Kidney epithelial cell (primary cell): ENCODE data around the gene HLA-DOA. TPM values are rescaled to one million over a fixed set of nuclear protein-coding genes. Genes with fewer than 3 reads are reported as not detected.
A peak's percentile ranks its signal among the peaks of the same experiment; 100 is the strongest.

Source experiments
- DNase-seq: peaks from one replicate; pipeline ENCODE4 v3.0.0-alpha.2; 2010; ENCODE audit warnings: low read depth
- H3K27me3 ChIP-seq: 2 replicates; pipeline ENCODE4 v1.6.0; 2011; ENCODE audit warnings: low read length; ENCODE audit not compliant: control insufficient read depth, insufficient read depth
- H3K36me3 ChIP-seq: 2 replicates; pipeline ENCODE4 v1.5.1; 2011; ENCODE audit warnings: low read length; ENCODE audit not compliant: control insufficient read depth, insufficient read depth
- H3K4me3 ChIP-seq: 2 replicates; pipeline ENCODE4 v1.5.1; 2011; ENCODE audit warnings: low read depth, mild to moderate bottlenecking, control low read depth, low read length
- total RNA-seq: library from RNA; depleted of rRNA; stranded (reverse); fragments of >200 nt; gene quantifications from 2 replicates; pipeline ENCODE4 v1.2.3, GENCODE V29; 2015
- TF ChIP-seq, protein P1 (sequence below): IDR thresholded peaks from 2 replicates; pipeline ENCODE4 v1.5.1; 2011; ENCODE audit warnings: mild to moderate bottlenecking, moderate library complexity, low read length, control low read depth, inconsistent platforms; ENCODE audit not compliant: insufficient read depth, poor library complexity, severe bottlenecking

Gene HLA-DOA
- total RNA-seq, 1 donor from 2014 or later, result 0.71 TPM

DNA sequence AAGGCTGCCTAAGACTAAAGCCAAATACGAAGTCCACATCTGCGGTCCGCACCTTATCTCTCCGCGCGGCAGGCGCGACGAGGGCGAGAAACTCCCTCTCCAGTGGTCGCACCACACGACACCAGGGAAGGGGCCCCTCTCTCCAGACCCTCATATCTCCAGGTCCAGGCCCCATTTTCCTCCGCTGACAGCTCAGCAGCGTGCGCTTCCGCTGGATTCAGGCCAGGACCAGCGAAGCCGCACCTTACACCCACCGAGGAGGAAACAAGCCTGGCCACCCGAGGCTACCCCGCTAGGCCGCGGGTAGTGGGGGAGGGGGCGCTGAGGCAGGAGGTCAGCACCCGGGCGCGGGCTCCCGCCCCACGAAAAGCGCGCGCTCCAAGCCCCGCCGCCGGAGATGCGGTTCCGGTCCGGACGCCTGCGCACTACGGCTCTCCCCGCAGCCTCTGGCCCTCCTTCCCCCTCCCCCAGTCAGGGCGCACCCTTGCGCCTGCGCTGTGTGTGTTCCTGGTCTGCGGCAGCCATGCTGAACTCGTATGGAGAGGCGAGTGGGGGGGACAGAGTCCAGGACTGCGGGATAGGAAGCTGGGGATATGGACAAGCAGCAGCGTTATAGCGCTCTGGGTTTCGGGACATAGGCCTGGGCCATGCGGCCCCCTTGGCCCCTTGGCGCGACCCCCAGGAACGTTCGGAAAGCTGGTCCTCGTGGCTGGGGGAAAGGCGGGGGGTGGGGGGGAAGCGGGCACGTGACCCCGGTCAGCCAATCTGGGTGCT is 41.1 kb downstream of the HLA-DOA start, which contains the start of gene BRD2:
TSS of gene BRD2 (plus strand) at position 502 of the 774 bp plus-strand sequence. CDS start 4,305 bp downstream, outside the sequence.
- no peaks in the 10 kb centered on the region for H3K27me3 ChIP-seq
- peaks cover 5% of the 10 kb centered on the region for H3K36me3 ChIP-seq
- peak within 1 kb of the TSS; percentile 64 for H3K4me3 ChIP-seq
- TF ChIP-seq, protein P1, sequence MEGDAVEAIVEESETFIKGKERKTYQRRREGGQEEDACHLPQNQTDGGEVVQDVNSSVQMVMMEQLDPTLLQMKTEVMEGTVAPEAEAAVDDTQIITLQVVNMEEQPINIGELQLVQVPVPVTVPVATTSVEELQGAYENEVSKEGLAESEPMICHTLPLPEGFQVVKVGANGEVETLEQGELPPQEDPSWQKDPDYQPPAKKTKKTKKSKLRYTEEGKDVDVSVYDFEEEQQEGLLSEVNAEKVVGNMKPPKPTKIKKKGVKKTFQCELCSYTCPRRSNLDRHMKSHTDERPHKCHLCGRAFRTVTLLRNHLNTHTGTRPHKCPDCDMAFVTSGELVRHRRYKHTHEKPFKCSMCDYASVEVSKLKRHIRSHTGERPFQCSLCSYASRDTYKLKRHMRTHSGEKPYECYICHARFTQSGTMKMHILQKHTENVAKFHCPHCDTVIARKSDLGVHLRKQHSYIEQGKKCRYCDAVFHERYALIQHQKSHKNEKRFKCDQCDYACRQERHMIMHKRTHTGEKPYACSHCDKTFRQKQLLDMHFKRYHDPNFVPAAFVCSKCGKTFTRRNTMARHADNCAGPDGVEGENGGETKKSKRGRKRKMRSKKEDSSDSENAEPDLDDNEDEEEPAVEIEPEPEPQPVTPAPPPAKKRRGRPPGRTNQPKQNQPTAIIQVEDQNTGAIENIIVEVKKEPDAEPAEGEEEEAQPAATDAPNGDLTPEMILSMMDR, result no peak
- peak; percentile 69 for DNase-seq

DNA sequence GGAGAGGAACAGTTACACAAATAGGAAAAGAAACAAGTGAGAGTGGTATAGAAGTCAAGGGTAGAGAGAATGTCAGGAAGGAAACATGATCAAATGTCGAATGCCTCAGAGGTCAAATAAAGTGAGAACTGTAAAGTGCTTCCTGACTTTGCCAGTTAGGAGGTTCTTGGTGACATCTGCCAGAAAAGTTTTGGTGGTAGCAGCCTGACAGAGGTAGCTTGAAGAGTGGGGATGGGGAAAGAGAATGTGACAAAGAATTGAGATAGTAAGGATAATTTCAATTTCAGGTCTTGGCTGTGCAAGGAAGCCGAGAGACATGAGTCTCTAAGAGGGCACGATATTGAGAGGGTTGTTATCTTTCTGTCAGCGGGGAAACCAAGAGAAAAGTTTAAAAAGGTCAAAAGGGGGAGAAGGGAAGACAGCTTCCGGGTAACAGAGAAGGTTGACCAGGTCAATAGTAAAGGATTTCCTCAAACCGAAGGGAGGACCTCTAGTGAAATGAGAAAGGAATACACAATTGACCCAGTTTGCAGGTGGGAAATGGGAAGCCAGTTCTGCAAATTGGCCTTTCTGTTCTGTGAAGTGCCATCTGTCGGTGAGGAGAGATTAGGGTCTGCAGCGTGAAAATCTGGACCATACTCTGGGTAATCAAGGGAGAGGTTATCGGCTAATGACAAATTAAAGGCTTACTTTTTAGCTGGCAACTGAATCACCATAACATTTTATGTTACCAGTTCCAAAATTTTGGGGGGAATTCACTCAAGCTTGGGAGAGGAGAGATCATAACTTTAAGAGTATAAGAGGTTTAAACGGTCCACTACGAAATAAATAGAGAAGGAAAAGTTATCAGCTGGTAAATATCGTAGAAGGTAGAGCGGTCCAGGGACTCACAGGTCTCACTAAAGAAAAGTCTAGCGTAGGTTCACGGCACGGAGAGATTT is 42.0 kb downstream of the HLA-DOA start:
- no peak for DNase-seq
- TF ChIP-seq, protein P1, result peak; percentile 62
- Histone ChIP-seq H3K4me3 (peak overlapping the region; percentile 64), H3K36me3 (no peaks in the 10 kb centered on the region), H3K27me3 (no peaks in the 10 kb centered on the region)

DNA sequence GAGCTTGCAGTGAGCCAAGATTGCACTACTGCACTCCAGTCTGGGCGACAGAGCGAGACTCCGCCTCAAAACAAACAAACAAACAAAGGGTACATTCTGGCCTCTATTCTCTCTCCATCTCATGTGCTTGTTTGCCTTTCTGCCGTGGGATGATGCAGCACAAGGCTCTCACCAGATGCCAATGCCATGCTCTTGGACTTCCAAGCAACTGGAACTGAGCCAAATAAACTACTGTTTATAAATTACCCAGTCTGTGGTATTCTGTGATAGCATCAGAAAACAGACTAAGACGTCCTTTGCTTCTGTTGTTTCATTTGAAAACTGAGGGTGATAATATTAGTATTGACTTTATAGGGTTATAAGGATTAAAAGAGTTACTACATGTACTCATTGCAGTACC is 44.6 kb downstream of the HLA-DOA start:
- TF ChIP-seq, protein P1, result no peak
- Histone ChIP-seq H3K4me3 (no peak overlapping the region), H3K27me3 (no peaks in the 10 kb centered on the region), H3K36me3 (no peaks in the 10 kb centered on the region)
- DNase-seq, result no peak

DNA sequence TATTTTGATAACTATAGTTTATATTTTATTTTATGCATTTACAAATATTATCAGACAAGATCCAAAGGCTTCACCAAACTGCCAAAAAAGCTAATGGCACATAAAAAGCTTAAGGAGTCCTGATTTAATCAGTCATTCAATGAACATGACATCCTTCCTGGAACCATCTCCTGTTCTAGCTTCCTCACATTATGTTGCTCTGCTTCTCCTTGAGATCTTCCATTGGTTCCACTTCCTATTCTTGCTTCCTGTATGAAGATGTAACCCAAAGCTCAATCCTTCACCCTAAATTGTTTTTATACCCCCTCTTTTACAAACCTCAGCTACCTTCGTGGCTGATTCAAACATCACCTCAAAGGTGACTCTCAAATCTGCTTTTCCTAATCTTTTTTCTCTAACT is 45.5 kb downstream of the HLA-DOA start:
- TF ChIP-seq, protein P1, result no peak

DNA sequence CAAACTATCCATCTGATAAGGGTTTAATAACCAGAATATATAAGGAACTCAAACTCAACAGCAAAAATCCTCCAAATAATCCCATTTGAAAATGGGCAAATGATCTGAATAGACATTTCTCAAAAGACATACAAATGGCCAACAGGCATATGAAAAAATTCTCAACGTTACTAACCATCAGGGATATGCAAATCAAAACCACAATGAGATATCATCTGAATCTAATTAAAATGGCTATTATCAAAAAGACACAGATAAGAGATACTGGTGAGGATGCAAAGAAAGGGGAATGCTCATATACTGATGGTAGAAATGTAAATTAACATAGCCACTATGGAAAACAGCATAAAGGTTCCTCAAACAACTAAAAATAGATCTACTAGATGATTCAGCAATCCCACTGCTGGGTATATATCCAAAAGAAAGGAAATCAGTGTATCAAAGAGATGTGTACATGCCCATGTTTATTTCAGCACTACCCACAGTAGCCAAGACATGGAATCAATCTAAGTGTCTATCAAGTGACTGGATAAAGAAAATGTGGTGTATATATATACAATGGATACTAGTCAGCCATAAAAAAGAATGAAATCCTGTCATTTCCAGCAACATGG is 47.1 kb downstream of the HLA-DOA start:
- DNase-seq, result no peak
- no peaks in the 10 kb centered on the region for H3K27me3 ChIP-seq
- no peak overlapping the region for H3K4me3 ChIP-seq
- no peaks in the 10 kb centered on the region for H3K36me3 ChIP-seq
- TF ChIP-seq, protein P1, result no peak

More for the DNA sequence above, 45.5 kb downstream of the HLA-DOA start:
- Histone ChIP-seq H3K27me3 (no peaks in the 10 kb centered on the region), H3K4me3 (no peak overlapping the region), H3K36me3 (no peaks in the 10 kb centered on the region)
- no peak for DNase-seq
